ENCODE results near the gene TRIM54. TPM values are rescaled to one million over a fixed set of nuclear protein-coding genes. Genes with fewer than 3 reads are reported as not detected.

Gene TRIM54
- polyA plus RNA-seq, 1 donor from 2014 or later = not detected

GRCh38 chr2:27240406-27240805 lies 41.8 kb upstream of the TRIM54 start:
- no peak overlapping the region for H3K4me3 ChIP-seq (ENCODE audit: low read length)
- H3K9ac ChIP-seq (ENCODE audit: low read length) = no peak overlapping the region
- no peak for TF ChIP-seq MXI1 (conservative IDR thresholded peaks at IDR 0.05; ENCODE audit: poor library complexity, severe bottlenecking)
- TF ChIP-seq REST (IDR thresholded peaks at IDR 0.05; ENCODE audit: borderline replicate concordance) = no peak
- no peak for TF ChIP-seq POLR2AphosphoS5 (IDR thresholded peaks at IDR 0.05)
- no peak for TF ChIP-seq EP300 (conservative IDR thresholded peaks at IDR 0.05; ENCODE audit: poor library complexity, severe bottlenecking)
- TF ChIP-seq SMC3 (conservative IDR thresholded peaks at IDR 0.05; ENCODE audit: poor library complexity) = no peak
- TF ChIP-seq EZH2 (IDR thresholded peaks at IDR 0.05; ENCODE audit: borderline replicate concordance, insufficient read depth, low read length, poor library complexity, severe bottlenecking) = no peak
- no peak for TF ChIP-seq CTCF (IDR thresholded peaks at IDR 0.05; ENCODE audit: poor library complexity, severe bottlenecking)
- H3K79me2 ChIP-seq (replicated peaks; ENCODE audit: insufficient read depth, low read length) = no peaks in the 10 kb centered on the region
- no peak overlapping the region for H3K4me2 ChIP-seq (ENCODE audit: low read length)
- H2AFZ ChIP-seq (ENCODE audit: low read depth, low read length) = no peak overlapping the region
- H3K36me3 ChIP-seq (ENCODE audit: insufficient read depth, low read length) = no peaks in the 10 kb centered on the region
- H3K27me3 ChIP-seq (ENCODE audit: insufficient read depth, low read depth, low read length) = no peaks in the 10 kb centered on the region
- H3K27ac ChIP-seq (ENCODE audit: low read length) = no peak overlapping the region
- no peaks in the 10 kb centered on the region for H3F3A ChIP-seq (ENCODE audit: insufficient read depth, low read length, poor library complexity, severe bottlenecking)
- H4K20me1 ChIP-seq (ENCODE audit: insufficient read depth) = no peaks in the 10 kb centered on the region
- H3K9me2 ChIP-seq (ENCODE audit: insufficient read depth, low read length) = no peaks in the 10 kb centered on the region
- no peaks in the 10 kb centered on the region for H3K9me3 ChIP-seq (ENCODE audit: low read length)

GRCh38 chr2:27241761-27242613 lies 40.2 kb upstream of the TRIM54 start:
- H3K9me3 ChIP-seq (ENCODE audit: low read length) = no peaks in the 10 kb centered on the region
- no peak overlapping the region for H3K4me3 ChIP-seq (ENCODE audit: low read length)
- no peaks in the 10 kb centered on the region for H3K9me2 ChIP-seq (ENCODE audit: insufficient read depth, low read length)
- H3F3A ChIP-seq (ENCODE audit: insufficient read depth, low read length, poor library complexity, severe bottlenecking) = no peaks in the 10 kb centered on the region
- no peaks in the 10 kb centered on the region for H3K79me2 ChIP-seq (replicated peaks; ENCODE audit: insufficient read depth, low read length)
- no peak for TF ChIP-seq RAD21 (conservative IDR thresholded peaks at IDR 0.05)
- no peak for TF ChIP-seq EZH2 (IDR thresholded peaks at IDR 0.05; ENCODE audit: borderline replicate concordance, insufficient read depth, low read length, poor library complexity, severe bottlenecking)
- TF ChIP-seq TAF1 (IDR thresholded peaks at IDR 0.05; ENCODE audit: low read depth) = no peak
- no peak for TF ChIP-seq MXI1 (conservative IDR thresholded peaks at IDR 0.05; ENCODE audit: poor library complexity, severe bottlenecking)
- no peak for TF ChIP-seq REST (IDR thresholded peaks at IDR 0.05; ENCODE audit: borderline replicate concordance)
- no peak for TF ChIP-seq EP300 (conservative IDR thresholded peaks at IDR 0.05; ENCODE audit: poor library complexity, severe bottlenecking)
- no peak for TF ChIP-seq CTCF (IDR thresholded peaks at IDR 0.05; ENCODE audit: poor library complexity, severe bottlenecking)
- TF ChIP-seq POLR2AphosphoS5 (IDR thresholded peaks at IDR 0.05) = no peak
- TF ChIP-seq SMC3 (conservative IDR thresholded peaks at IDR 0.05; ENCODE audit: poor library complexity) = no peak
- H3K9ac ChIP-seq (ENCODE audit: low read length) = no peak overlapping the region
- H4K20me1 ChIP-seq (ENCODE audit: insufficient read depth) = no peaks in the 10 kb centered on the region
- H3K4me2 ChIP-seq (ENCODE audit: low read length) = no peak overlapping the region
- no peak overlapping the region for H3K27ac ChIP-seq (ENCODE audit: low read length)
- H3K27me3 ChIP-seq (ENCODE audit: insufficient read depth, low read depth, low read length) = no peaks in the 10 kb centered on the region
- H3K36me3 ChIP-seq (ENCODE audit: insufficient read depth, low read length) = no peaks in the 10 kb centered on the region
- no peak overlapping the region for H2AFZ ChIP-seq (ENCODE audit: low read depth, low read length)

Data from neural cell (in vitro differentiated cells).